ENCODE results near the gene PGD.
"Not testable (repeated sequence)": the region's sequence is repeated elsewhere in the genome, so short reads cannot be mapped to it uniquely, and the experiment has no call there.

The PGD gene

GRCh38 chr1:10398734-10399443 is at the start of gene PGD:
TSS of gene PGD (plus strand) at chr1:10399064. CDS start at chr1:10399118, 54 bp downstream.
- peak; percentile 99 for DNase-seq (ENCODE audit: low read depth in 2 of 2)

GRCh38 chr1:10353282-10353681 is 45.6 kb upstream of the PGD start:
- no peak for DNase-seq (ENCODE audit: low read depth in 2 of 2)

DNA sequence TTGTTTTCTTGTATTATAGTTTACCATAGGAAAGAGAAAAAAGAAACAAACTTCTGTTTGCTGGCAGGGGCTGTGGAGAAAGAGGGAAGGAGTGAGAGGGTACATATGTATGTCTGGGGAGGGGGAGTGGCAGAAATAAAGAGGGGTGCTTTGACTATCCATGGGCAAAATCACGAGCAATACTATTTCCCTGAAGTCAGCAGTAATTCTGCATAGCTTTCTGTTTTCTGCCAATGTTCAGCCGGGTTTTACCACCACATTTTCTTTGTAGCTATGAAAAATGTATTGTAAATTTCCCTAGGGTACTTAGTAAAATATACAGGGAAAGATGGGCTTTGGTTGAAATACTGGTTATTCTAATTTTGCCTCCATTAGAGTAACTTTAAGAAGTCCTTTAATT is 45.2 kb upstream of the PGD start:
- no peak for DNase-seq (ENCODE audit: low read depth in 2 of 2)

DNA sequence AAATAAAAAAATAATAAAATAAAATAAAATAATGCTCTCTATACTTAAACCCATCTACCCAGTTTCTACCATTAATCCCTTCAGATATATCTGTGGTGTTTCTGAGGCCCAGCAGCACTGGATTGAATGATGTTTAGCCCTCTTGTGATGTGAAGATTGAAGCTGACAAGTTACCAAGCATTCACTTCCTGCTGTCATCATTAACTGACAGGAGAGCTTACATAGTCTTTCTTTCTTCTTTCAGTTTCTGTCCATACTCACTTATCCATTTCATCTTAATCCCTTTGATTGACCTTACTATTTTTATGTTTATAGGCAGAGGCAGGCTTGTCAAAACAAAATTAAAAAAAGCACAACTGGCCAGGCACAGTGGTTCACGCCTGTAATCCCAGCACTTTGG is 38.8 kb upstream of the PGD start:
- DNase-seq (ENCODE audit: low read depth in 2 of 2) = no peak

- DNase-seq (ENCODE audit: low read depth in 2 of 2) = no peak
Measured at GRCh38 chr1:10361515-10361914, 37.3 kb upstream of the PGD start.

- DNase-seq (ENCODE audit: low read depth in 2 of 2) = no peak
Measured at GRCh38 chr1:10368194-10368593, 30.7 kb upstream of the PGD start.

- DNase-seq (ENCODE audit: low read depth in 2 of 2) = no peak
Measured at GRCh38 chr1:10374442-10374860, 24.4 kb upstream of the PGD start.

GRCh38 chr1:10377365-10378029 is 21.4 kb upstream of the PGD start:
- DNase-seq (ENCODE audit: low read depth in 2 of 2) = not testable (repeated sequence)

- no peak for DNase-seq (ENCODE audit: low read depth in 2 of 2)
Measured at GRCh38 chr1:10378081-10378841, 20.6 kb upstream of the PGD start.

DNA sequence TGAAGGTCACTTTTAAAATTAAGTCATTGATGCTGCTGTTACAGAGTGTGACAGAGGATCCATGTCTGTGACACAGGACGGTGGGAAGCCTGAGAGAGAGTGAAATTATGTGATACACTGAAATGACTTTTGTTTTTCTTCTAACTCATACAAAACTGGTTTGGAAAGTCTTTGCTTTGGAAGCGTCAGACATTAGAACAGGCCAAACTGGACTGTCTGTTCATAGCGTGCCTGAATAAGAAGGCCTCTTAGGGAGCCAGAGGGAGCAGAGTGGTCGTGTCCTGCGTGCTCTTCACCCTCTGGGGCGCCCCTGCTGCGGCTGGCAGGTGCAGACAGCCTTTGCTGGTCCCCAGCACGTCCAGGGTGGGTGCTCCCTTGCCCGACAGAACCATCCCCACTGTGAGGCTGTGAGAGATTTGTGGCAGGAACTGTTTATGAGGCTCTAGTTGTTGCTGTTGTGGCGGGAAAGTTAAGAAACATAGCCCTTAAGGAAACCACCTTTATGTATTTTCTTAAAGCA is 19.7 kb upstream of the PGD start:
- DNase-seq (ENCODE audit: low read depth in 2 of 2) = no peak

GRCh38 chr1:10379676-10380075 is 19.2 kb upstream of the PGD start:
- DNase-seq (ENCODE audit: low read depth in 2 of 2) = no peak

GRCh38 chr1:10380594-10381275 is 18.1 kb upstream of the PGD start:
- no peak for DNase-seq (ENCODE audit: low read depth in 2 of 2)

- no peak for DNase-seq (ENCODE audit: low read depth in 2 of 2)
Measured at GRCh38 chr1:10383630-10384029, 15.2 kb upstream of the PGD start.

GRCh38 chr1:10384219-10384618 is 14.6 kb upstream of the PGD start:
- no peak for DNase-seq (ENCODE audit: low read depth in 2 of 2)

DNA sequence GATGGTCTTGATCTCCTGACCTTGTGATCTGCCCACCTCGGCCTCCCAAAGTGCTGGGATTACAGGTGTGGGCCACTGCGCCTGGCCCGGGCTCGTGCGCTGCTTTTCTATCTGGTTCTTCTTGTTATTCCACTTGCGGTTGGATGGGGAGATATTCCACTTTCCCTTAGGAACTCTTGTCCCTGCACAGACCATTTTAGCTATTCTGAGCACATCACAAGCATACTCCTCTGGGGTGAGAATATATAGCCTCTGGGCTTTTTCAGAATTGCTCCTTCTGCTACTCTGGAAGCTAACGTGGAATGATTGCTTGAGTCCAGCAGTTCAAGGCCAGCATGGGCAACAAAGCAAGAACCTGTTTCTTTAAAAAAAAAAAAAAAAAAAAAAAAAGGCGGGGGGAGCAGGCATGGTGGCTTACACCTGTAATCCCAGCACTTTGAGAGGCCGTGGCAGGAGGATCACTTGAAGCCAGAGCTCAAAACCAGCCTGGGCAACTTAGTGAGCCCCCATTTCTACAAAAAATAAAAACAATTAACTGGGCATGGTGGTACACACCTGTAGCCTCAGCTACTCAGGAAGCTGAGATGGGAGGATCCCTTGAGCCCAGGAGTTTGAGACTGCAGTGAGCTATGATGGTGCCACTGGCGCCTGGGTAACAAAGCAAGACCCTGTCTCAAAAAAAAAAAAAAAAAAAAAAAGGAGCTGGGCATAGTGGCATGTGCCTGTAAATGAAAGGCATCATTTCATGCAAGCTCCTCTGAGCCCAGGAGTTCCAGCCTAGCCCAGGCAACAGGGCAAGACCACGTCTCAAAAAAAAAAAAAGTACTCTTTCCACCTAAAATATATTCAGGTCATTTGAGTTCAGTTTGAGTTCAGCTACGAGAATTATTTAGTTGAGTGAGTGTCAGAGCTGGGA is 11.8 kb upstream of the PGD start:
- DNase-seq (ENCODE audit: low read depth in 2 of 2) = no peak

DNA sequence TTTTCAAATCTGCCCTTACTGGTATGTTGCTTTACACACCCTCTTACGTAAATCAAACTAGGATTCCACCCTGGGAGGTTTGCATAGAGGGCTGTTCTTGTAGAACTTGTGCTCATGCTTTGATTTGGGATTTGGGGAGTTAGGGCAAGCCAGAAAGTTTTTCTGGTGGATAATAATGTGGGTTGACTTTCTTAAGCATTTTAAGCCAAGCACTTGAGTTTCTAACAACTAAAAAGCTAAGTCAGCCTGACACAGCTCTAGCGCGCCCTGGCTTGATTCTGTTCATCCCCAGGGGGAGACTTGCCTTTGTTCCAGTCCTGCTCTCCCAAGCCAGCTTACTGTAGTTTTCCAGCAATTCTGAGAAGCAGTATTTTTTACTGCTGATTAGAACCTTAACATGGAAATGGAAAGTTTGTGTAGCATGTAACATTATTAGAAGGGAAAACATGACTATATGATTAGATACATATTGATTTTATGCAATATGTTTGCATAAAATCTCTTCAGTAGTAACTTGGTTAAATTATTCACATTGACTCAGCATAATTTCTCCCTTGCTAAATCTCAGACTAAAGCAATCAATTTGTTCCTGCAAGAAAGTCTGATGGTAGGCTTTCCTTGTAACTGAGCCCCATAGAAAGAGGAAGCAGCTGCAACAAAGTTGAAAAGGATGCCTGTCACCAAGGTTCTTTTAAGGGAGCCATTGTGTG is 11.0 kb upstream of the PGD start:
- DNase-seq (ENCODE audit: low read depth in 2 of 2) = no peak

DNA sequence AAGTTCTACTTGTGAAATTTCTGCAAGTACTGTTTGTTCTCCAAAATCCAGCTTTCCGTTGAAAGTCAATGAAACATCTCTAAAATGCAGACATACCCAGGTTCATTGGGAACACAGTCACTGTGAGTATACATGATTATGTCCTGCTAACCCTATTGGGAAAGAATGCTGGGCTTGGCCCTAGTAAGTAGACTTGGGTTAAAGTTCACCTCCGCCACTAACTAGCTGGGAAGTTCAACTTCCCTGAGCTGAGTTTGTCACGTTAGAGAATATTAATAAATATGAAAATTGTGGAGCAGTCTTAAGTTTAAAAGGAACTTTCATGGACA is 10.5 kb upstream of the PGD start:
- no peak for DNase-seq (ENCODE audit: low read depth in 2 of 2)

- DNase-seq (ENCODE audit: low read depth in 2 of 2) = no peak
Measured at GRCh38 chr1:10389271-10389973, 9.4 kb upstream of the PGD start.

DNA sequence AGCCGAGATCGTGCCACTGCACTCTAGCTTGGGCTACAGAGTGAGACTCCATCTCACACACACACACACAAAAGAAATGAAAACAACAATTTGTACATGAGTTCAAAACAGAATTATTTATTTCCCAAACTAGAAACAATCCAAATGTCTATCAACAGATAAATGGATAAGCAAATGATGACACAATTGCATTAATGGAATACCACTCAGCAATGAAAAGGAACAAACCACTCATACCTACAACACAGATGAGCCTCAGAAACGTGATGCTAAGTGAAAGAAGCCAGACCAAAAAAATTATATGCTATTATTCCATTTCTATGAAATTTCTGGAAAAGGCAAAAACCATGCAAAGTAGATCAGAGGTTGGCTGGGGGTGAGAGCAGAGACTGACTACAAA is 2.0 kb upstream of the PGD start:
- DNase-seq (ENCODE audit: low read depth in 2 of 2) = no peak

DNA sequence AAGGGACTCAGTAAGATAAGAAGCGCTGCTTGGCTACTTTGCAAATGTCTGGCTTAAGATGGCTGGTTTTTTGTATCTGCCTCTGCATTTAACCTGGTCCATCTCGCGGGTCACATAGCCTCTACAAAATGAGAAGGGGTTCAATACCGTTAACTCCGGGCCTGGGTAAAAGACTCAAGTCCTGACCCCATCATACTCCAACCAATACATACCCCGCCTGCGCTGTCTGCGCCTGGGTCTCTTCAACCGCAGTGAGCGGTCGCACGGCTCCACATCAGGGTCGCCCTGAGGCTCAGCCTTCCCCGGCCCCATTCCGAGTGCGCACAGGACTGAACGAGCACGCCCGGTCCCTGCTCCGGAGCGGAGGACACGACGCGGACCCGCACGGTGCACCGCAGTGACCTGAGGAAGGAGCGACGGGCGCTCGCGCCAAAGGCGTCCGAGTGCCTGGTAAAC is 558 bp upstream of the PGD start:
- no peak for DNase-seq (ENCODE audit: low read depth in 2 of 2)

Data from stimulated activated CD8-positive, alpha-beta memory T cell treated with anti-CD3 and anti-CD28 coated beads, Interleukin-15, amount 100 ng/mL, for 48 hours (primary cell).